Spleen (tissue), 7 donors: ENCODE results near the gene CD82.

Experiments used
- CTCF ChIP-seq, 11 experiments: fragments of 200-600 bp in 7 of 11; fragments of 450-650 bp in 4 of 11; sonication (generic) in 4 of 11; IDR thresholded peaks in 8 of 11; conservative IDR thresholded peaks in 3 of 11; 1 replicate in 7 of 11; 2 replicates in 4 of 11; pipeline versions ENCODE4 v1.4.0 to v1.8.0; 2016 to 2021; ENCODE audit warnings: antibody characterized with exemption in 11 of 11, inconsistent platforms in 4 of 11, mild to moderate bottlenecking in 1 of 11
- POLR2A ChIP-seq, 3 donors: fragments of 450-650 bp; IDR thresholded peaks; one replicate each; pipeline ENCODE4 v1.5.1; 2017; ENCODE audit warnings: antibody characterized with exemption in 3 of 3, mild to moderate bottlenecking in 1 of 3
- POLR2AphosphoS5 ChIP-seq, 3 donors: sonication (generic); formaldehyde crosslinking; IDR thresholded peaks; one replicate each; pipeline ENCODE4 v1.5.1; 2017; ENCODE audit warnings: antibody characterized with exemption in 3 of 3
- donor health status: DM: no; HTN: no; CAD: no; lungs with moderate emphysema.
- donor health status: DM: no; HTN: no; CAD: no.
- donor health status: DM: no; HTN: no; CAD: no.

DNA sequence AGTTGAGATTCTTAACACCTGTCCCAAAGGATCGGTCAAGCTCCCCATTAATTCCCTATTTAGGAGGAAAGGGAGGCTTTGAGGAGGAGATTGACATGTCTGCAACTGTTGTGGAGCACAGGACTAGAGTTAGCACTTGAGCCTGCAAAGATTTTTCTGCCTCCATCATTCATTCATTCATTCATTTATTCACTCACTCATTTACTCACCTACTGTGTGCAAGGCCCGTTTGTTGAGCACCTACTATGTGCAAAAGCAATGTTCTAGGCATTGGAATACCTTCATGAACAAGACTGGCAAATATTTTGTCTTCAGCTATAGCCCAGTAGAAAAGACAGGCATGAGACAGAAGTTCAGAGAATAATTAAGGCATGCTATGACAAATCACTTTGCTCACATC lies 43.2 kb upstream of the CD82 start:
- TF ChIP-seq POLR2AphosphoS5 (IDR thresholded peaks at IDR 0.05) (no peak), CTCF (IDR thresholded peaks at IDR 0.05 in 8 of 11, conservative IDR thresholded peaks at IDR 0.05 in 3 of 11) (no peak), POLR2A (IDR thresholded peaks at IDR 0.05) (no peak)
